Immature natural killer cell (primary cell): Measurements from ENCODE around the gene DHRS11. TPM values are rescaled to one million over a fixed set of nuclear protein-coding genes. Genes with fewer than 3 reads are reported as not detected.
A peak's percentile ranks its signal among the peaks of the same experiment; 100 is the strongest.

Source experiments
- DNase-seq, 3 donors: peaks; one replicate each; pipeline ENCODE4 v3.0.0; 2022; ENCODE audit warnings: mixed read lengths in 1 of 3
- H3K27ac Mint-ChIP-seq, 6 donors: one replicate each; pipeline ENCODE4 v1.8.0; 2020; ENCODE audit warnings: mixed read lengths in 6 of 6, mild to moderate bottlenecking in 5 of 6, inconsistent platforms in 4 of 6, moderate library complexity in 3 of 6
- H3K27me3 Mint-ChIP-seq, 3 donors: one replicate each; pipeline ENCODE4 v1.8.0; 2020 to 2021; ENCODE audit warnings: low read depth in 3 of 3, mild to moderate bottlenecking in 3 of 3, mixed read lengths in 3 of 3, moderate library complexity in 3 of 3, inconsistent platforms in 1 of 3
- H3K36me3 Mint-ChIP-seq, 3 donors: one replicate each; pipeline ENCODE4 v1.8.0; 2020; ENCODE audit warnings: mixed read lengths in 3 of 3, inconsistent platforms in 2 of 3, mild to moderate bottlenecking in 2 of 3
- H3K4me1 Mint-ChIP-seq, 2 donors: one replicate each; pipeline ENCODE4 v1.8.0; 2020; ENCODE audit warnings: inconsistent platforms in 2 of 2, mild to moderate bottlenecking in 2 of 2, mixed read lengths in 2 of 2, moderate library complexity in 1 of 2
- H3K4me3 Mint-ChIP-seq, 5 donors: one replicate each; pipeline ENCODE4 v1.8.0; 2020; ENCODE audit warnings: mild to moderate bottlenecking in 5 of 5, mixed read lengths in 5 of 5, inconsistent platforms in 3 of 5, moderate library complexity in 3 of 5
- H3K9me3 Mint-ChIP-seq, 6 donors: one replicate each; pipeline ENCODE4 v1.8.0; 2020; ENCODE audit warnings: mild to moderate bottlenecking in 6 of 6, mixed read lengths in 6 of 6, inconsistent platforms in 4 of 6, moderate library complexity in 3 of 6
- polyA plus RNA-seq, 3 donors: library from polyadenylated mRNA; unstranded; fragments of 300-500 nt; fragmentation: Illumina TruSeq; gene quantifications; one replicate each; pipeline ENCODE4 v1.2.3, GENCODE V29; 2021

DHRS11 gene
- polyA plus RNA-seq, 3 donors from 2014 or later = 3.3 to 6.0 TPM; not detected in 1

DNA sequence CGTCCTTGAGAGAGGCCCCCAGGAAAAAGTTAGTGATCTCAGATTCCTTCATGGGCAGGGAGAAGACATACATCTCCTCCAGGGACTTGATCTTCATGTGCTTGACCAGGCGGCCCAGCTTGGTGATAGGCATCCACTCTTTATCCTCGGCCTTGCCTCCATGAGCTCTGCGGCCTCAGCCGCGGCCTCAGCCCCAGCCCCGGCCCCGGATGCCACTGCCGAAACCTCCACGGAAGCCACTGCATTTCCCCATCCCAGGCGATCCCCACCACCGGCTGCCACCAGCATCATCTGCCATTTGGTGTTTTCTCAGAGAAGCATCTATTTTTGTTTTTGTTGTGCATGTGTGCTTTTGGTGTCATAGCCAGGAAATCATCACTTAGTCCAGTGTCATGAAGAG is 16.7 kb upstream of the DHRS11 start:
- Mint-ChIP-seq H3K9me3 (no peaks in the 10 kb centered on the region), H3K27ac (no peak overlapping the region), H3K4me3 (no peak overlapping the region), H3K36me3 (peaks cover under 1 to 20% (median 14%) of the 10 kb centered on the region in 3 donors), H3K27me3 (peaks cover 0 to 10% (median 2%) of the 10 kb centered on the region in 3 donors), H3K4me1 (peaks cover 15 to 46% of the 10 kb centered on the region in 2 donors)
- DNase-seq = no peak

DNA sequence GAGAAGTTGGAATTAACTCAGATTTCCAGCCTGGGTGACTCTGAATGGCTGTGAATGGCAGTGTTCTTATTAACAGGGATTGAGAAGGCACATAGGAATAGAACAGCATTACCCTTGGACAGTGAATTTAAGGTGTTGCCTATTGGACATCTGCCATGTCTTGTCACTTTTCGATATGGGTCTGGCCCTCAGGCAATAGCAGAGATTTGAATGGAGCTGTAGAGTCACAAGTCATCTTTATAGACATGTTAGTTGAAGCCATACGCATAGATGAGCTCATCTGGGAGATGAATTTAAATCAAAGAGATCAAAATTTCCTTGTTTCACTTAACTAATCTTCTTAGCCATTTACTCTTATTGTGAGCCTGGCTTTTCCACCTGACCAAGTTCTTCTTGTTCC is 14.9 kb upstream of the DHRS11 start:
- peaks cover 2 to 6% (median 3%) of the 10 kb centered on the region in 3 donors for H3K27me3 Mint-ChIP-seq
- H3K9me3 Mint-ChIP-seq = no peaks in the 10 kb centered on the region
- peak overlapping the region in 1 of 6 donors; percentile 46 for H3K27ac Mint-ChIP-seq
- H3K4me3 Mint-ChIP-seq = no peak overlapping the region
- H3K36me3 Mint-ChIP-seq = peaks cover 4 to 24% (median 14%) of the 10 kb centered on the region in 3 donors
- H3K4me1 Mint-ChIP-seq = peaks cover 15 to 46% of the 10 kb centered on the region in 2 donors
- no peak for DNase-seq

DNA sequence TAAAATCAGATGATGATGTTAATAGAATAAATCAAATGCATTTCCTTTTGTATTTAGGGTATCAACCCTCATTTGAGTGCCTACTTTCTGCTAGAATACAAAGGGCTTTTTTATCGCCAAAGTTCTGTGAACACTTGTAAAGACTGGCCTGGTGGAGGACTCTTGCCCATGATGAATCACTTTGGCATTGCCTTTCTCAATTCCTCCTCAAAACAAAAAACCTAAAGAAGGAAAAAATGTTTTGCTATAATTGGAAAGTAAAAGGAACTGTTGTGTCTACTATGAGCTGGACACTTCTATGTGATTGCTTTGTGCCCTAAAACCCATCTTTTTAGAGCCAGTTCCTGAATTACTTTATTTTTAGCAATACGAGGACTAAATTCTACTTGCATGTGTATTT is 13.0 kb upstream of the DHRS11 start:
- H3K27ac Mint-ChIP-seq = no peak overlapping the region
- no peak for DNase-seq
- peaks cover 8 to 29% of the 10 kb centered on the region in 2 donors for H3K4me1 Mint-ChIP-seq
- H3K36me3 Mint-ChIP-seq = peaks cover 4 to 22% (median 14%) of the 10 kb centered on the region in 3 donors
- H3K27me3 Mint-ChIP-seq = peaks cover 0 to 3% (median 2%) of the 10 kb centered on the region in 3 donors
- no peak overlapping the region for H3K4me3 Mint-ChIP-seq
- H3K9me3 Mint-ChIP-seq = no peaks in the 10 kb centered on the region

DNA sequence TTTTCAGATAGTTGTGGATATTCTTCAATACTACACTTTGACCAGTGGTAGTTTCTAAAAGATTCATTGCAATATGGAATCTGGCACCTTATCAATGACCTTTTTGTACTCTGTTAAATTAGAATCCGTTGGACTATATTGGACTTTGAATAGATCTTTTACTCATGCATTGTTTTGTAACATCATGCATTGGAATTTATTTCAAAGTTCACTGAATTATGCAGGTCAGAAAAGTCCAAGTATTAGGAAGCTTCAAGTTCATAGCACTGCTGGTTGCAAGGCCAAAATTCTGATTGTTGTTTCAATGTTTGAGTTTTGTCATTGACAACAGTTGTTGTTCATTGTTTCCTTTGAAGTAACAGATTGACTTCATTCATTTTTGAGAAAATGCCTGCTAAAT is 7.9 kb upstream of the DHRS11 start:
- Mint-ChIP-seq H3K27ac (no peak overlapping the region), H3K27me3 (peaks cover 2 to 3% (median 2%) of the 10 kb centered on the region in 3 donors), H3K9me3 (no peaks in the 10 kb centered on the region), H3K36me3 (peaks cover 11 to 25% (median 17%) of the 10 kb centered on the region in 3 donors), H3K4me1 (no peaks in the 10 kb centered on the region), H3K4me3 (no peak overlapping the region)
- no peak for DNase-seq

DNA sequence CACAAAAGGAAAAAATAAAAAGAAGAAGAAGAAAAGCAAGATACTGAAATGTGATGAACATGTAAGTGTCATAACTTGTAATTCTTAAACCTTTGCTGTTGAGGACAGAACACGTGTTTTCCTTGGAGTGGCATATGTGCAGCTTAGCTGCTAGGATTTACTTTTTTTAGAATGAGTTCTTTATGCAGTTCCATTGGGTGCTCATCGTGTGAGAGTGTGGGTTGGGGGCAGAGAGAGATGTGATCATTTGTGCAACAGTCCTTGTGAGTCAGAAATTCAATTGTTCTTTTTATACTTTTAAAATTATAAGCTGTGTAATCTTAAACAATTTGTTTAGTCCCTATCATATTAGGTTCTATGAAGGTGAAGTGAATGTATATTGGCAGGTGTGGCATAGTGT is 5.5 kb upstream of the DHRS11 start:
- DNase-seq = no peak
- H3K4me1 Mint-ChIP-seq = peaks cover 9 to 17% of the 10 kb centered on the region in 2 donors
- no peaks in the 10 kb centered on the region for H3K9me3 Mint-ChIP-seq
- H3K4me3 Mint-ChIP-seq = no peak overlapping the region
- peaks cover 0 to 3% (median 2%) of the 10 kb centered on the region in 3 donors for H3K27me3 Mint-ChIP-seq
- H3K36me3 Mint-ChIP-seq = peaks cover 10 to 22% (median 10%) of the 10 kb centered on the region in 3 donors
- peak overlapping the region in 2 of 6 donors; percentile 1 for H3K27ac Mint-ChIP-seq

DNA sequence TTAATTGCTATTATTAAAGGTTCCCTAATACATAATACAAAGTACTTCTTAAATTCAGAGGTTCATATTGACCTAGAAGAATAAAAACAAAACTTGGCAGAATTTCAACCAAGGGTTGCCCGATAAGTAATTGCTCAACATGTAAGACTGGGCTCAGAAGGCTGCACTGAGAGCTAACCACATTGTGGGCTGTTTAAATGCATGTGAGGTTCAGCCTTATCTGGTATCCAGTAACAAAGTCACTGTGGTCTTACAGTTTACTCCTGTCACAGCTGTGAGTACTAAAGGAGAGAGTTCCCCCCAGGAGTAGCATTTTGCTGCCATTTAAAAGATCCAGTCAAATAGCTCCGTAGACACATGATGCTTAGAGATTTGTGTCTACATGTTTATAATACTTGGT is 1.6 kb upstream of the DHRS11 start:
- Mint-ChIP-seq H3K4me1 (peaks cover 21 to 30% of the 10 kb centered on the region in 2 donors), H3K27me3 (peaks cover 2 to 3% (median 3%) of the 10 kb centered on the region in 3 donors), H3K9me3 (no peaks in the 10 kb centered on the region), H3K4me3 (peak overlapping the region in 4 of 5 donors; percentile 44 to 80 (median 62)), H3K36me3 (peaks cover 7 to 16% (median 10%) of the 10 kb centered on the region in 3 donors), H3K27ac (peak overlapping the region in 5 of 6 donors; percentile 29 to 75 (median 66))
- DNase-seq = no peak

DNA sequence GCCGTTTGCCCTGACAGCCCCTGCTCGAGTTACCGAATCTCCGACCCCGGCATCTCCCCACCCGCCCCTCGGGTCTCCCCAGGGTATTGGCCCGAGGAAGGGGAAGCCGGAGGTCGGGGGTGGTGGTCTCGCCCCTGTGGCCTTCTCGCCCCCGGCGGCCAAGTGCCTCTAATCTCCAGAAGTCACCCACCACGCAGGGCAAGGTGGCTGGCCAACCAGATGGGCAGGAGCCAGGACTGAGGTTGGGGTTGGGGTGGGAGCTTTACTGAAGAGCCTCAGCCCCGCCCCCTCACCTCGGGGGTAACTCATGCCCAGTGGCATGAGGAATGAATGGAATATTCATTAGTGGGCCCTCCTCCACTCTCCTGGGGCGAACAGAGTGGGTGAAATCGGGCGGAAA is 637 bp downstream of the DHRS11 start:
- DNase-seq = no peak
- peaks cover 0 to 9% (median 0%) of the 10 kb centered on the region in 3 donors for H3K36me3 Mint-ChIP-seq
- peaks cover 2 to 4% (median 3%) of the 10 kb centered on the region in 3 donors for H3K27me3 Mint-ChIP-seq
- H3K4me1 Mint-ChIP-seq = peaks cover 21 to 30% of the 10 kb centered on the region in 2 donors
- H3K4me3 Mint-ChIP-seq = peak overlapping the region; percentile 23 to 76 (median 60)
- H3K9me3 Mint-ChIP-seq = no peaks in the 10 kb centered on the region
- H3K27ac Mint-ChIP-seq = no peak overlapping the region

DNA sequence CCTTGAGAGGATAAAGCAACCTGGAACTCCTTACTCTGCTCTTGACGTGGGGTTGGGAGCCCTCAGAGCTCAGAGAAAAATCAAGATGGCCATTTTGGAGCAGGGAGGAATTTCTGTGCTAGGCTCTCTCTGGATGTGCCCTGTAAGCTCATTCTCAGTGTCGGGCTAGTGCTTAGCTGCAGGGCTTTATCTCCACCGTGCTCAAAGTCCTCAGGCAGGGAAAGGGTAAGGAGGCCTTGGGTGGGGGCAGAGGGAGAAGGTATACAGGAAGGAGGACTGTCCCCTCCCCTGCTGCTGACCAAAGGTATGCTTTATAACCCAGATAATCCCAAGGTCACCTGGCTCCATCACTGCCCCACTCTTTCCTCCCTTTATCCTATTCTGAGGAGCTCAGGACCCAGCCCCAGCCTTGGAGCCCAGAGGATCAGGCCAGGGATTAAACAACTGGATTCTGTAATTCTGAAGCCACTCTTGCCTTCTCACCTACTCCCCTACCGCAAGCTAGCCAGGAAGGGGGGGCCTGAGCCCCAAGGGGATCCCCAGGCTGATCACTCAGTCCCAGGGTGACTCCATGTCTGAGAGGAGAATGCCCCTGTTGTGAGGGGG is 1.1 kb downstream of the DHRS11 start:
- Mint-ChIP-seq H3K27ac (peak overlapping the region in 1 of 6 donors; percentile 3), H3K36me3 (peaks cover 0 to 8% (median 3%) of the 10 kb centered on the region in 3 donors), H3K4me1 (peaks cover 21 to 30% of the 10 kb centered on the region in 2 donors), H3K4me3 (peak overlapping the region; percentile 23 to 76 (median 60)), H3K9me3 (no peaks in the 10 kb centered on the region), H3K27me3 (peaks cover 2 to 4% (median 3%) of the 10 kb centered on the region in 3 donors)
- no peak for DNase-seq

DNA sequence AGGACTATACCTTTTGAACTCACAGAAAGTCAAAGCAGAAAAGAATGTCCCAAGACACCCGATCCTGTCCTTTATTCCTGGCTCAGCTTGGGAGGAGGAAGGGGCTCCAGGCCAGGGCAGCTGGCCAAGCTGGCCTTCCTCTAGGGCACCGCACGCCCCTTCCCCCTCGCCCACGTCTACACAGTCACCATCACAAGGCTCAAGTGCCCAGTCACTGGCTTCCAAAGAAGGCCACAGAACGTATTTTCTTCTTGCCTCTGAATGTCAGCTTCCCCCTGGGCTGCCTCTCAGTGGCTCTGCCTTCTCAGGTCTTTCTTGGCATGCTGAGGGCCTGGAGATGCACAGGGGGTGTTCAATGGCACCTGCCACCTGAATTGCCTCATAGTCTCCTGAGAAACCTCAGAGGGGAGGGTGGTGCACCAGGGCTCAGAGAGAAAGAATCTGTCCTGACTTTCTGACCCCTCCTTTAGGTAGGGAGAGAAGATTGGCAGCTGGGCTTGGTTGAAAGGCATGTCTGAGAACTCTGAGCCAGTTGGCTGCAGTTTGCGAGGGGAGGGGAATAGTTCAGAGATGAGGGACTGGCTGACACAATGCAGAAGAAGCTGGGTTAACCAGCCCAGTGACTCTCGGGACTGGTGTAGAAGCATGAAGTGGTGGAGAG is 2.1 kb downstream of the DHRS11 start:
- Mint-ChIP-seq H3K4me3 (peak overlapping the region in 4 of 5 donors; percentile 9 to 48 (median 26)), H3K27ac (peak overlapping the region in 2 of 6 donors; percentile 3), H3K4me1 (peaks cover 21 to 30% of the 10 kb centered on the region in 2 donors), H3K27me3 (peaks cover 2 to 4% (median 3%) of the 10 kb centered on the region in 3 donors), H3K9me3 (no peaks in the 10 kb centered on the region), H3K36me3 (peaks cover 0 to 6% (median 3%) of the 10 kb centered on the region in 3 donors)
- no peak for DNase-seq

DNA sequence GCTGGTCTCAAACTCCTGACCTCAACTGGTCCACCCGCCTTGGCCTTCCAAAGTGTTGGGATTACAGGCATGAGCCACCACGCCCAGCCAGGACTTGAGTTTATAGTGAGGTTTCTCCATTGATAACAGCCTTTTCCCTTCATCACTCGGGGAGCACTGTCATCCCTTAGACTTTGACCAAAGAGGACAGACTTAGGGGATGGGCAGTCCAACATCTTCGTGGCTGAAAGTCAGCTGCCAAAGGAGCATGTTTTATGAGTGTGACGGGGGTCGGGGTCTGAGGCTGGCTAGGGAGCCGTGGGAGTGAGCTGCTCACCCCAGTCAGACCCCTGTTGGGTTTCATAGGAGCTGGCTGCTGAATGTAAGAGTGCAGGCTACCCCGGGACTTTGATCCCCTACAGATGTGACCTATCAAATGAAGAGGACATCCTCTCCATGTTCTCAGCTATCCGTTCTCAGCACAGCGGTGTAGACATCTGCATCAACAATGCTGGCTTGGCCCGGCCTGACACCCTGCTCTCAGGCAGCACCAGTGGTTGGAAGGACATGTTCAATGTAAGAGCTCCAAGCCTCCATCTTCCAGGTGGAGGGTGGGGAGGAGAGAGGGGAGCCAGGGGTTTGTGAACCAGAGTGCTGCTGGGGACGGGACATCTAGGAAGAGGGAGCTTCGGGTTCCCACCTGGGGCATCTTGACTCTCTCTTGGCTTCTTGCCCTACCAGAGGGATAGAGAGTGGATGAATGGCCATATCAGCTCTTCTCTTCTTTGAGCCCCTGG is 3.1 kb downstream of the DHRS11 start:
- no peaks in the 10 kb centered on the region for H3K9me3 Mint-ChIP-seq
- no peak overlapping the region for H3K27ac Mint-ChIP-seq
- H3K4me3 Mint-ChIP-seq = no peak overlapping the region
- DNase-seq = no peak
- H3K4me1 Mint-ChIP-seq = peaks cover 19 to 26% of the 10 kb centered on the region in 2 donors
- H3K27me3 Mint-ChIP-seq = peaks cover 2 to 4% (median 3%) of the 10 kb centered on the region in 3 donors
- H3K36me3 Mint-ChIP-seq = peaks cover 0 to 3% (median 0%) of the 10 kb centered on the region in 3 donors

DNA sequence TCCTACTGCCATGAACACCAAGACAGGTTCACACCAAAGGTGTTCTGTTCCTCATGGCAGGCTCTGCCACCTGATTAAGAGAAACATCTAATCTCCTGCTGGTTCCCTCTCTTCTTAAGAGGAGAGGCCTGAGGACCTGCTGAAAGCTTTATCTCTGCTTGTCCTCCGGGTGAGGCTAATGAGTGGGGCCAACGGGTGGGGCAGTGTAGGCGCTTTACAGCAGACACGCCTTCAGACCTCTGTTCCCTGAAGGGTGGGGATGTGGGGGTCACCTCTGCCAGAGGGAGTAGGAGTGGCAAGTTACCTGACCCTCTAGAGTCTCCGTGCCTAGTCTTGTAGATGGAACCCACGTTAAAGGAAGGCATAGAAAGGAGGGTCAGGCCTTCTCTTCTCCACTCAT is 5.5 kb downstream of the DHRS11 start:
- Mint-ChIP-seq H3K27ac (no peak overlapping the region), H3K9me3 (no peaks in the 10 kb centered on the region), H3K27me3 (peaks cover 2 to 10% (median 5%) of the 10 kb centered on the region in 3 donors), H3K36me3 (peaks cover 0 to 3% (median 0%) of the 10 kb centered on the region in 3 donors), H3K4me1 (peaks cover 19 to 21% of the 10 kb centered on the region in 2 donors), H3K4me3 (peak overlapping the region in 1 of 5 donors; percentile 7)
- no peak for DNase-seq

DNA sequence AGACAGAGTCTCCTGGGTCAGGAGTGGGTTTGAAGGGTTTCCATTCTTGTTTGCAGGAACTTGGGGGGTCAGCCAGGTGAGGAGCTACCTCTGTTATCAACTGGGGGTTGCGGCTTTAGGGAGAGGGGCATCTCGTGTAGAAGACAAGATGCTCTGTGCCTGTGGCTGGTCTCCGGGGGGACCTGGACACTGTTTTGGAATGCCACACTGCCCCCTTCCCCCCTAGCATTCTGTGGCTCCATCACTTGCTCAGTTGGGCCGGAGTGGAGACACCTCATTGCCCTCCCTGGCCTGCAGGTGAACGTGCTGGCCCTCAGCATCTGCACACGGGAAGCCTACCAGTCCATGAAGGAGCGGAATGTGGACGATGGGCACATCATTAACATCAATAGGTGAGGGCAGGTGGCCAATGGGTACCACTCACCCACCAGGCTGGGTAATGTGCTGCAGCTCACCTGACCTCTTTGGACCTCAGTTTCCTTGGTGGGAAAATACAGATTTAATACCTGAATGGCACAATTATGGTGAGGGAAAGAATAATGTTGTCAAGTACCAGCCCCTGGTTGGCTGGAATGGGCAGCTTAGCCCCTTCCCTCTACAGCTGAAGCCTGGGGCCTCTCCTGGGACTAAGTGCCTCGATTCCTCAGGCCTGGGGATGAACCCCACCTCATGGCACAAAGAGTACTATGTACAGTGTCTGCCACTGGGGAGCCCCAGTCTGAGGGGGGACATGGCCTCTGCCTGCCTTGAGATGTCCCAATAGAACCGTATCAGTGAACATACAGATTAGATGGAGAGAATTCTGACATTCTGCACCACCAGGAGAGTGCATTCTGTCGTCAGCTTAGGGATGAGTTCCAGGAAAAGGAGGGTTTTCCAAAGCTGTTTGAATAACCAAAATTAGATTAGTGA is 6.4 kb downstream of the DHRS11 start:
- Mint-ChIP-seq H3K27ac (peak overlapping the region in 1 of 6 donors; percentile 65), H3K4me3 (peak overlapping the region in 2 of 5 donors; percentile 6 to 43), H3K27me3 (peaks cover 2 to 12% (median 5%) of the 10 kb centered on the region in 3 donors), H3K4me1 (peaks cover 21% of the 10 kb centered on the region in 2 donors), H3K9me3 (no peaks in the 10 kb centered on the region), H3K36me3 (peaks cover 0 to 3% (median 0%) of the 10 kb centered on the region in 3 donors)
- DNase-seq = no peak

DNA sequence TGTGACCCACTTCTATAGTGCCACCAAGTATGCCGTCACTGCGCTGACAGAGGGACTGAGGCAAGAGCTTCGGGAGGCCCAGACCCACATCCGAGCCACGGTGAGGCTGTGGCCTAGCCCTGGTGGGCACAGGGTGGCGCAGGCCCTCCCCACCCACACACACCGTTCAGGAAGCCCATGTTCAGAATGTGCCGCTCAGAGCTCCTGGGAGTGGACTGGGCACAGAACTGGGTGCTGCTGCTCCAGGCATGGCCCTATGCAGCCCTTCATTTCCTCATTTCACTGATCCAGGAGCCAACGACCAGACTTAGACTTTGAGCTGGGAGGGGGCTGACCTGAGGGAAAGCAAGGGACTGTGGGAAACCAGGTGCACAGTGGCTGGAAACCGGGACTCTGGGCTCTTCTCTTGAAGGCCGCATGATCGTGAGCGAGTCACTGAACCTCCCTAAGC is 7.3 kb downstream of the DHRS11 start:
- Mint-ChIP-seq H3K9me3 (no peaks in the 10 kb centered on the region), H3K36me3 (peaks cover 0 to 3% (median 0%) of the 10 kb centered on the region in 3 donors), H3K4me1 (peaks cover 25 to 29% of the 10 kb centered on the region in 2 donors), H3K27me3 (peaks cover 2 to 13% (median 4%) of the 10 kb centered on the region in 3 donors), H3K27ac (no peak overlapping the region), H3K4me3 (no peak overlapping the region)
- no peak for DNase-seq
